PC-3 (cell line): ENCODE data around the gene POLA1. TPM values are rescaled to one million over a fixed set of nuclear protein-coding genes. Genes with fewer than 3 reads are reported as not detected.

Source experiments
- ATAC-seq: fragments of 200-7000 bp; cut with Tn5 transposase; 2 replicates; pipeline ENCODE4 v1.9.1; 2020; ENCODE audit warnings: mild to moderate bottlenecking, moderate library complexity
- BruUV-seq: library from RNA; stranded (reverse); fragments of 400-500 nt; replicated peaks from 2 replicates; lab custom pipeline; 2021; lab: Mats Ljungman, UMichigan
- CTCF ChIA-PET: fragments of 300-600 bp; sonication (Branson Sonifier 250); formaldehyde crosslinking; loops from one replicate; lab custom pipeline; 2022; ENCODE audit warnings: antibody characterized with exemption; lab: Charles Lee
- POLR2A ChIA-PET: fragments of 300-600 bp; sonication (Branson Sonifier 250); formaldehyde crosslinking; loops from one replicate; lab custom pipeline; 2022; ENCODE audit warnings: antibody characterized with exemption; ENCODE audit not compliant: unreplicated experiment; lab: Charles Lee
- DNase-seq: peaks from one replicate; pipeline ENCODE4 v3.0.0-alpha.2; 2015
- H2AFZ ChIP-seq: fragments of 300-600 bp; sonication (generic); 2 replicates; pipeline ENCODE4 v1.6.0; 2016; ENCODE audit warnings: antibody characterized with exemption, low read length
- H3F3A ChIP-seq: fragments of 300-600 bp; sonication (generic); one replicate; pipeline ENCODE4 v1.6.0; 2017; ENCODE audit warnings: antibody characterized with exemption, low read length, control low read depth, mild to moderate bottlenecking; ENCODE audit not compliant: unreplicated experiment
- H3K27ac ChIP-seq: fragments of 300-600 bp; sonication (generic); 2 replicates; pipeline ENCODE4 v1.5.1; 2016; ENCODE audit warnings: mild to moderate bottlenecking, low read length
- H3K27me3 ChIP-seq: fragments of 300-600 bp; sonication (generic); 2 replicates; pipeline ENCODE4 v1.6.1; 2016; ENCODE audit warnings: low read length, mixed read lengths
- H3K36me3 ChIP-seq: fragments of 300-600 bp; sonication (generic); 2 replicates; pipeline ENCODE4 v1.6.1; 2016; ENCODE audit warnings: low read depth, mixed run types, low read length, mixed read lengths
- H3K4me1 ChIP-seq: fragments of 300-600 bp; sonication (generic); 2 replicates; pipeline ENCODE4 v1.5.1; 2016; ENCODE audit warnings: low read length; ENCODE audit not compliant: insufficient read depth
- H3K4me2 ChIP-seq: fragments of 300-600 bp; sonication (generic); 2 replicates; pipeline ENCODE4 v1.6.0; 2016; ENCODE audit warnings: low read length
- H3K4me3 ChIP-seq: fragments of 300-600 bp; sonication (generic); 2 replicates; pipeline ENCODE4 v1.5.1; 2016; ENCODE audit warnings: mild to moderate bottlenecking, low read length, mixed read lengths
- H3K79me2 ChIP-seq: fragments of 300-600 bp; sonication (generic); 2 replicates; pipeline ENCODE4 v1.6.1; 2017; ENCODE audit warnings: low read length, mixed read lengths
- H3K9ac ChIP-seq: fragments of 300-600 bp; sonication (generic); 2 replicates; pipeline ENCODE4 v1.6.0; 2016; ENCODE audit warnings: mild to moderate bottlenecking, low read length
- H3K9me2 ChIP-seq: fragments of 300-600 bp; sonication (generic); replicated peaks from 2 replicates; pipeline ENCODE4 v1.6.1; 2016; ENCODE audit warnings: mixed run types, low read length, mixed read lengths
- H3K9me3 ChIP-seq: fragments of 300-600 bp; sonication (generic); 2 replicates; pipeline ENCODE4 v1.6.1; 2016; ENCODE audit warnings: low read length, mixed read lengths
- H4K20me1 ChIP-seq: fragments of 300-600 bp; sonication (generic); 2 replicates; pipeline ENCODE4 v1.6.1; 2016; ENCODE audit warnings: low read length, mixed read lengths
- CTCF ChIP-seq: fragments of 300-600 bp; sonication (generic); conservative IDR thresholded peaks from 2 replicates; pipeline ENCODE4 v1.5.1; 2017; ENCODE audit warnings: antibody characterized with exemption, low read depth, mild to moderate bottlenecking, low read length
- EZH2 ChIP-seq: fragments of 300-600 bp; sonication (generic); IDR thresholded peaks from one replicate; pipeline ENCODE4 v1.6.1; 2017; ENCODE audit warnings: antibody characterized with exemption, mild to moderate bottlenecking, low read length; ENCODE audit not compliant: unreplicated experiment
- EZH2phosphoT487 ChIP-seq: fragments of 300-600 bp; sonication (generic); IDR thresholded peaks from 2 replicates; pipeline ENCODE4 v1.6.1; 2018; ENCODE audit warnings: mild to moderate bottlenecking, antibody characterized with exemption, low read length, borderline replicate concordance
- intact Hi-C: fragments of 100-400 bp; cut with micrococcal nuclease; formaldehyde crosslinking; loops from 2 replicates; pipeline ENCODE4 v1.9.0; 2023
- total RNA-seq: library from RNA; depleted of rRNA; stranded (reverse); fragments of >200 nt; gene quantifications from 2 replicates; pipeline ENCODE4 v1.2.3, GENCODE V29; 2014

The POLA1 gene
- total RNA-seq, 1 experiment from 2014 or later = 19.6 TPM

GRCh38 chrX:24728530-24728929 lies 34.8 kb downstream of the POLA1 start:
- peaks cover 10% of the 10 kb centered on the region for H3K4me1 ChIP-seq

GRCh38 chrX:24732766-24733500 lies 39.2 kb downstream of the POLA1 start:
- intact Hi-C loops = loop anchor here (5.0 kb wide), 1 partner anchor 216 kb away; no protein-coding TSS in a partner anchor
- Histone ChIP-seq H3K9ac (no peak overlapping the region), H3K27me3 (no peaks in the 10 kb centered on the region), H3F3A (no peaks in the 10 kb centered on the region), H3K9me2 (no peaks in the 10 kb centered on the region), H3K4me3 (no peak overlapping the region), H3K36me3 (peaks cover 30% of the 10 kb centered on the region), H3K9me3 (no peaks in the 10 kb centered on the region), H3K79me2 (no peaks in the 10 kb centered on the region), H3K4me1 (peaks cover 10% of the 10 kb centered on the region), H3K4me2 (no peak overlapping the region), H2AFZ (no peak overlapping the region), H4K20me1 (no peaks in the 10 kb centered on the region), H3K27ac (peak overlapping the region; percentile 11; the same call in 1 of the 2 replicates)
- DNase-seq (peak; percentile 66), ATAC-seq (peak; percentile 77)
- ChIA-PET POLR2A (no interaction called here), CTCF (no interaction called here)
- BruUV-seq = no TSS peak
- TF ChIP-seq CTCF = no peak
- no peak for TF ChIP-seq EZH2
- TF ChIP-seq EZH2phosphoT487 = no peak

More at GRCh38 chrX:24728530-24728929, 34.8 kb downstream of the POLA1 start:
- ChIA-PET POLR2A (interaction anchor here (0.6 kb wide), 1 partner anchor 235 kb away, joined by 3 read pairs; no protein-coding TSS in a partner anchor), CTCF (no interaction called here)
- Histone ChIP-seq H3F3A (no peaks in the 10 kb centered on the region), H3K79me2 (no peaks in the 10 kb centered on the region), H3K9ac (no peak overlapping the region), H3K27ac (no peak overlapping the region), H2AFZ (no peak overlapping the region), H3K9me2 (no peaks in the 10 kb centered on the region), H3K36me3 (peaks cover 36% of the 10 kb centered on the region), H3K4me2 (no peak overlapping the region), H3K4me3 (no peak overlapping the region), H3K27me3 (no peaks in the 10 kb centered on the region), H4K20me1 (no peaks in the 10 kb centered on the region), H3K9me3 (no peaks in the 10 kb centered on the region)
- no TSS peak for BruUV-seq
- ATAC-seq = peak; percentile 37
- no peak for DNase-seq
- intact Hi-C loops = no loop called here
- TF ChIP-seq EZH2phosphoT487 (no peak), CTCF (no peak), EZH2 (no peak)

GRCh38 chrX:24741330-24741729 lies 47.6 kb downstream of the POLA1 start:
- no peaks in the 10 kb centered on the region for H3K9me3 ChIP-seq
- no peaks in the 10 kb centered on the region for H4K20me1 ChIP-seq
- H3F3A ChIP-seq = no peaks in the 10 kb centered on the region
- intact Hi-C loops = no loop called here
- H3K36me3 ChIP-seq = peaks cover 12% of the 10 kb centered on the region; the same call in 1 of the 2 replicates
- no TSS peak for BruUV-seq
- CTCF ChIA-PET = no interaction called here
- H3K4me1 ChIP-seq = no peaks in the 10 kb centered on the region
- no peaks in the 10 kb centered on the region for H3K79me2 ChIP-seq
- H3K4me2 ChIP-seq = no peak overlapping the region
- H3K9me2 ChIP-seq = no peaks in the 10 kb centered on the region
- ATAC-seq = no peak
- no peak overlapping the region for H3K4me3 ChIP-seq
- H3K9ac ChIP-seq = no peak overlapping the region
- H3K27me3 ChIP-seq = no peaks in the 10 kb centered on the region
- no peak overlapping the region for H3K27ac ChIP-seq
- POLR2A ChIA-PET = no interaction called here
- TF ChIP-seq EZH2 (no peak), CTCF (no peak), EZH2phosphoT487 (no peak)
- no peak overlapping the region for H2AFZ ChIP-seq
- DNase-seq = no peak
